ENCODE data around the gene TLR9.

The TLR9 gene

DNA sequence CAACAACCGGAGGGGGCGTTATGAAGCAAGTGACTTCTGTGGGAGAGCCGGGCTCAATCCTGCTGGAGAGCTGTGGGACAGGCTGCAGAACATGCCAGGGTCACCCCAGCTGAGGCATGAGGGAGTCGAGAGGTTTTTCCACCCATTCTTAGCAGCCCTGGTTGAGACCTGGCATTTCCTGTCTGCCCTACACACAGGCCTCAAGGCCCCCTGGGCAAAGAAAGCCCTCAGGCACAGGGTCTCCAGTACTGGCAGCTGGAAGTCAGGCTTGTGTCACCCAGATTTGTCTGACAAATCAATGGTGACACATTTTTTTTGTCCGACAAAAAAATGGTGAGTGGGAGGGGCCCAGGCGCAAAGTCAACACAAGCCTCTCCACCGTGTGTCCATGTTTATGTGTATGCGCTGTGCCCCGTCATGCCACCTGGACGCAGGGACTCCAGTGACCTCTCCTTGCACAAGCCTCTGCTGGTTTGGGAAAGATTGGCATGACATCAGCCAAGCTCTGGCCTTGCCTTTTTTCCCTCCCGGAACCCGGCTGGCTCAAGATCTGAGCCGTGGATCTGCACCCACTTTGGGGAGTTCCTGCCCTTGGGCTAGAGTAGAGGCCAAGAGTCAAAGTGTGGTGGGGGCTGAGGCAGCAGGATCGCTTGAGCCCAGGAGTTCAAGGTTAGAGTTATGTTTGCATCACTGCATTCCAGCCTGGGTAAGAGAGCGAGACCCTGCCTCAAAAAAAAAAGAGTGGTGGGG is 48.3 kb downstream of the TLR9 start:
- POLR2A ChIA-PET: interaction anchor here (0.8 kb wide), 1 partner anchor 22 kb away, joined by 5 read pairs; the partner anchor contains the start of gene POC1A
- DNase-seq (ENCODE audit: extremely low spot score): no peak
- no peak for TF ChIP-seq ELF4 (IDR thresholded peaks at IDR 0.05)
- TF ChIP-seq, protein P1, sequence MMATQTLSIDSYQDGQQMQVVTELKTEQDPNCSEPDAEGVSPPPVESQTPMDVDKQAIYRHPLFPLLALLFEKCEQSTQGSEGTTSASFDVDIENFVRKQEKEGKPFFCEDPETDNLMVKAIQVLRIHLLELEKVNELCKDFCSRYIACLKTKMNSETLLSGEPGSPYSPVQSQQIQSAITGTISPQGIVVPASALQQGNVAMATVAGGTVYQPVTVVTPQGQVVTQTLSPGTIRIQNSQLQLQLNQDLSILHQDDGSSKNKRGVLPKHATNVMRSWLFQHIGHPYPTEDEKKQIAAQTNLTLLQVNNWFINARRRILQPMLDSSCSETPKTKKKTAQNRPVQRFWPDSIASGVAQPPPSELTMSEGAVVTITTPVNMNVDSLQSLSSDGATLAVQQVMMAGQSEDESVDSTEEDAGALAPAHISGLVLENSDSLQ (IDR thresholded peaks at IDR 0.05): no peak
- TF ChIP-seq ARNT (IDR thresholded peaks at IDR 0.05): no peak
- no peak for TF ChIP-seq ZNF384 (IDR thresholded peaks at IDR 0.05)
- no peak for TF ChIP-seq CTBP1 (IDR thresholded peaks at IDR 0.05; ENCODE audit: borderline replicate concordance)
- no peak for TF ChIP-seq FOXA1 (IDR thresholded peaks at IDR 0.05)
- TF ChIP-seq LEF1 (IDR thresholded peaks at IDR 0.05; ENCODE audit: borderline replicate concordance): no peak
- no peak for TF ChIP-seq FOXM1 (IDR thresholded peaks at IDR 0.05; ENCODE audit: borderline replicate concordance)
- TF ChIP-seq HDGF (IDR thresholded peaks at IDR 0.05; ENCODE audit: borderline replicate concordance): no peak
- no peak for TF ChIP-seq FOXK2 (IDR thresholded peaks at IDR 0.05)
- TF ChIP-seq TARDBP (IDR thresholded peaks at IDR 0.05): no peak
- CTCF ChIA-PET: interaction anchor here (0.6 kb wide), 1 partner anchor 162 kb away, joined by 5 read pairs; no protein-coding TSS in a partner anchor

DNA sequence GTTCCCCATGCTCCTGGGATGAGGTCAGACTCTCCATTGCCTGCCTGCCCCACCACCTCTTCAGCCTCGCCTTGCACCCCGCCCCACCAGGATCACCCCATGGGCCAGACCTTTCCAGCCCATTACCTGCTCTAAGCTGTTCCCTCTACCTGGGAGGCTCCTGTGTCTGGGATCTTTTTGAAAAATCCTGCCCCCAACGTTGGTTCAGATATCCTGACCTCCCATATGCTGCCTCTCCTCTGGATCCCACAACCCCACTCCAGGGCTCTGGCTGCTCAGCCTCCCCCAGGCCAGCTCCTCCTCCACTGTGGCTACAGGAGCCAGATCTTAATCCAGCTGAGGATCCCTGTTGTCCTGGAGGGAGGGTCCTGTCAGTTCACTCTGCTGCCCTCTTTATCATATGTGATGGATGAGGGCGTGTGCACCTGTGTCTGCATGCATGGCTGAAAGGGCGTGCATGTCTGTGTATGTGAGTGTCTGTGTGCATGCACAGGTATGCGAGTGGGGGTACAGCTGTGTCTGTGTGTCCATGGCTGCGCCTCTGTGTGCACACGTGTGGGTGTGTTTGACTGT is 49.2 kb downstream of the TLR9 start:
- TF ChIP-seq ARNT (IDR thresholded peaks at IDR 0.05): no peak
- no peak for TF ChIP-seq TARDBP (IDR thresholded peaks at IDR 0.05)
- CTCF ChIA-PET: interaction anchor here (0.6 kb wide), 1 partner anchor 163 kb away, joined by 5 read pairs; no protein-coding TSS in a partner anchor
- no peak for DNase-seq (ENCODE audit: extremely low spot score)
- POLR2A ChIA-PET: interaction anchor here (0.8 kb wide), 1 partner anchor 22 kb away, joined by 5 read pairs; the partner anchor contains the start of gene POC1A

DNA sequence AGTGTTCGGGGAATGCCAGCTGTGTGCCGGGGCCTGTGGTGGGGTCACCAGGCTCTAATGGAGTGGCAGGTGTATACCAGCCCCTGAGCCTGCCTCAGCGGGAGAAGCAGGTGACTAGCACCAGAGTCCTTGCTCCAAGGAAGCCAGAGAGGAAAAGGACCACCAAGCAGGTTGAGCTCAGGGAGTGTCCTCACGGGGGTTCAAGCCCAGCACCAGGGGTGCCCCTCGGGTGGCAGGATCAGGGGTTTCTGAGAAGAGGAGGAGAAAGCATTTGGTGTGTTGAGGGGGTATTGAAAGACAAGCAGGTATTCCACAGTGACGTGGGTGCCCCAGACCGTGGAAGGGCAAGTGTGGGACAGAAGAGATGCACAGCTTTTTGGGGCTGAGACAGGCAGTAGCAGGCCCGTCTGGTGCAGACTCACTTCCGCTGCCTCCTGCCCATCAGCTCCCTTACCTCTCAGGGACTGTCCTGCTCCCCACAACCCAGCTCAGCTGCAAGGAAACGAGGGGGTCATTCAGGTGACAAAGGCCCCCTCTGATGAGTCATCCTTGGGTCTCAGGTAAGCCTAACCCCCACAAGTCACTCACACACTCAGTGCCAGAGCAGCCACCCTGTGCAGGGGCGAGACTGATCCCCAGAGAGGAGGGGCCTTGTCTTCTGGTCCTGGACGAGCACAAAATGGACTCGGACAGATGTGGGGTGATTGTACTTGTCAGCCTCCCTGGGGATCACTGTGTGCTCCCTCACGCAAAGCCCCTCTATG is 49.8 kb downstream of the TLR9 start:
- ChIA-PET POLR2A (interaction anchor here (1.4 to 1.5 kb wide), 2 partner anchors 21 to 22 kb away, joined by 6 read pairs; partner anchors contain the start of genes ALAS1 and POC1A), CTCF (no interaction called here)
- no peak for DNase-seq (ENCODE audit: extremely low spot score)
- TF ChIP-seq NFRKB (IDR thresholded peaks at IDR 0.05) (no peak), HDGF (IDR thresholded peaks at IDR 0.05; ENCODE audit: borderline replicate concordance) (no peak), TARDBP (IDR thresholded peaks at IDR 0.05) (no peak), FOXK2 (IDR thresholded peaks at IDR 0.05) (no peak), LEF1 (IDR thresholded peaks at IDR 0.05; ENCODE audit: borderline replicate concordance) (no peak), FOXM1 (IDR thresholded peaks at IDR 0.05; ENCODE audit: borderline replicate concordance) (no peak), FOXA1 (IDR thresholded peaks at IDR 0.05) (no peak), ARNT (IDR thresholded peaks at IDR 0.05) (no peak), ELF4 (IDR thresholded peaks at IDR 0.05) (no peak), BHLHE40 (IDR thresholded peaks at IDR 0.05; ENCODE audit: borderline replicate concordance) (no peak)

DNA sequence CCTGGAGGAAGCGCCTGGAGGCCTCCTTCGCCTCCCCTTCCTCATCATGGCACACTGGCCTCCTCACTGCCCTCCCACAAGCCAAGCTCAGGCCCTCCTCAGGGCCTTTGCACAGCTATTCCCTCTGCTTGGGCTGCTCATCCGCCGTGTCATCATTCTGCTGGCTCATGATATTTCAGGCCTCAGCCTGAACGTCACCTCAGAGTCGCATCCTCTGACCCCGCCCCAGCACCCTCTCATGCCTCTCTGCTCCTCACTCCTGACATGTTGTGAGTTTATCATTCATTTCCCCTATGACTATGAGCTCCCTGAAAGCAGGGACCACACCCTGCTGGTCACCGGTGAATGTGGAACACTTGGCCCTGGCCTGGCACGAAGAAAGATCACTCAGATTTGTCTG is 50.5 kb downstream of the TLR9 start:
- ChIA-PET CTCF (no interaction called here), POLR2A (interaction anchor here (1.4 to 1.5 kb wide), 2 partner anchors 20 to 23 kb away, joined by 6 read pairs; partner anchors contain the start of genes ALAS1 and POC1A)
- TF ChIP-seq CTBP1 (IDR thresholded peaks at IDR 0.05; ENCODE audit: borderline replicate concordance): no peak
- no peak for TF ChIP-seq FOXM1 (IDR thresholded peaks at IDR 0.05; ENCODE audit: borderline replicate concordance)
- TF ChIP-seq ARNT (IDR thresholded peaks at IDR 0.05): no peak
- TF ChIP-seq ZNF384 (IDR thresholded peaks at IDR 0.05): no peak
- TF ChIP-seq, protein P1 (IDR thresholded peaks at IDR 0.05): no peak
- no peak for TF ChIP-seq SP1 (IDR thresholded peaks at IDR 0.05)
- TF ChIP-seq L3MBTL2 (conservative IDR thresholded peaks at IDR 0.05): no peak
- TF ChIP-seq ELF4 (IDR thresholded peaks at IDR 0.05): no peak
- no peak for DNase-seq (ENCODE audit: extremely low spot score)

DNA sequence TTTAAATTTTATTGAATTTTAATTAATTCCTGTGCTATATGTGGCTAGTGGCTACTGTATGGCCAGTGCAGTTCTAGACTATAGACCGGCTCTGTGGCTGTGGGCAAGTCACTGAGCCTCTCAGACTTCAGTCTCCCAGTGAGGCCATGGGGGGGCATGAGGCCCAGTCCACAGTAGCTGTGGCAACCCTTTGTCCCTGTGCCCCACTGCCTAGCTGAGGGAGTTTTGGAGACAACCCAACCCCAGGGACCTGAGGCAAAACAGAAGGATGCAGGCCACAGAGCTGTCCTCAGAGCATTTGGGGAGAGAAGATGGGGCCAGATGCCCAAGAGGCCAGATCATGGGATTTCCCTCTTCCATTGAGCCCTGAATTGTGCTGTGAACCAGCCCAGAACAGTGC is 52.3 kb downstream of the TLR9 start:
- CTCF ChIA-PET: no interaction called here
- TF ChIP-seq TARDBP (IDR thresholded peaks at IDR 0.05) (no peak), SP1 (IDR thresholded peaks at IDR 0.05) (no peak), NFRKB (IDR thresholded peaks at IDR 0.05) (no peak), BHLHE40 (IDR thresholded peaks at IDR 0.05; ENCODE audit: borderline replicate concordance) (no peak), HDGF (IDR thresholded peaks at IDR 0.05; ENCODE audit: borderline replicate concordance) (no peak), ZNF384 (IDR thresholded peaks at IDR 0.05) (no peak), FOXK2 (IDR thresholded peaks at IDR 0.05) (no peak), FOXM1 (IDR thresholded peaks at IDR 0.05; ENCODE audit: borderline replicate concordance) (no peak), ARNT (IDR thresholded peaks at IDR 0.05) (no peak), L3MBTL2 (conservative IDR thresholded peaks at IDR 0.05) (no peak), CTBP1 (IDR thresholded peaks at IDR 0.05; ENCODE audit: borderline replicate concordance) (no peak), FOXA1 (IDR thresholded peaks at IDR 0.05) (no peak), ELF4 (IDR thresholded peaks at IDR 0.05) (no peak), LEF1 (IDR thresholded peaks at IDR 0.05; ENCODE audit: borderline replicate concordance) (no peak), SUZ12 (IDR thresholded peaks at IDR 0.05) (no peak)
- TF ChIP-seq, protein P1 (IDR thresholded peaks at IDR 0.05): no peak
- DNase-seq (ENCODE audit: extremely low spot score): no peak
- POLR2A ChIA-PET: no interaction called here

Data from HEK293T (cell line).